Natural killer cell (primary cell): Measurements from ENCODE around the gene NRARP. TPM values are rescaled to one million over a fixed set of nuclear protein-coding genes. Genes with fewer than 3 reads are reported as not detected.

ENCODE experiments used
- ATAC-seq, 3 donors: fragments of 150-1000 bp in 2 of 3; fragments of 200-7000 bp in 1 of 3; cut with Tn5 transposase; 1 replicate in 1 of 3; 2 replicates in 2 of 3; pipeline ENCODE4 v1.10.0; 2021; ENCODE audit warnings: mild to moderate bottlenecking in 2 of 3, moderate library complexity in 2 of 3
- DNase-seq, 2 donors: peaks; one replicate each; pipeline versions ENCODE4 v3.0.0 to v3.0.0-alpha.2; 2013 to 2021; ENCODE audit warnings: mixed read lengths in 1 of 2
- H3K27ac ChIP-seq: one replicate; pipeline ENCODE4 v1.5.1; 2013; ENCODE audit warnings: mild to moderate bottlenecking, low read length
- H3K27me3 ChIP-seq: one replicate; pipeline ENCODE4 v1.6.1; 2013; ENCODE audit warnings: low read length; ENCODE audit not compliant: control insufficient read depth, insufficient read depth
- H3K36me3 ChIP-seq: one replicate; pipeline ENCODE4 v1.6.1; 2013; ENCODE audit warnings: low read length; ENCODE audit not compliant: control insufficient read depth, insufficient read depth
- H3K4me1 ChIP-seq: one replicate; pipeline ENCODE4 v1.6.1; 2013; ENCODE audit warnings: low read length; ENCODE audit not compliant: control insufficient read depth, insufficient read depth
- H3K4me3 ChIP-seq: one replicate; pipeline ENCODE4 v1.5.1; 2013; ENCODE audit warnings: low read length
- H3K9me3 ChIP-seq: one replicate; pipeline ENCODE4 v1.6.1; 2013; ENCODE audit warnings: low read length; ENCODE audit not compliant: control insufficient read depth, insufficient read depth
- H3K27ac Mint-ChIP-seq, 2 donors: one replicate each; pipeline ENCODE4 v1.8.0; 2022; ENCODE audit warnings: mild to moderate bottlenecking in 2 of 2, mixed read lengths in 2 of 2, moderate library complexity in 1 of 2
- H3K27me3 Mint-ChIP-seq, 2 donors: one replicate each; pipeline ENCODE4 v1.8.0; 2022; ENCODE audit warnings: low read depth in 2 of 2, mixed read lengths in 2 of 2
- H3K36me3 Mint-ChIP-seq: one replicate; pipeline ENCODE4 v1.8.0; 2022; ENCODE audit warnings: mixed read lengths
- H3K4me1 Mint-ChIP-seq, 2 donors: one replicate each; pipeline ENCODE4 v1.8.0; 2022; ENCODE audit warnings: mixed read lengths in 2 of 2
- H3K4me3 Mint-ChIP-seq: one replicate; pipeline ENCODE4 v1.8.0; 2022; ENCODE audit warnings: mild to moderate bottlenecking, moderate library complexity, mixed read lengths
- H3K9me3 Mint-ChIP-seq, 2 donors: one replicate each; pipeline ENCODE4 v1.8.0; 2022; ENCODE audit warnings: mixed read lengths in 2 of 2
- CTCF ChIP-seq: fragments of 200-600 bp; IDR thresholded peaks from one replicate; pipeline ENCODE4 v1.8.0; 2022; ENCODE audit warnings: antibody characterized with exemption
- WGBS: methylation state at CpG from one replicate; pipeline ENCODE4 v1.1.7; 2013; ENCODE audit warnings: missing lambda C conversion rate; ENCODE audit not compliant: insufficient coverage; 5-methylcytosine and 5-hydroxymethylcytosine counted together
- intact Hi-C: fragments of 100-400 bp; cut with micrococcal nuclease; formaldehyde crosslinking; loops from one replicate; pipeline ENCODE4 v1.14.2; 2022
- total RNA-seq, 4 donors: library from RNA; stranded (reverse); fragments of 120-200 nt in 1 of 4; gene quantifications; one replicate each; pipeline versions ENCODE4 v1.2.3 to v1.2.4, GENCODE V29; 2013 to 2022

NRARP gene
- total RNA-seq, 3 donors from 2014 or later (not counting 1 experiment from before 2014, with no cell fraction given): 0.88 to 2.3 (median 1.2) TPM

DNA sequence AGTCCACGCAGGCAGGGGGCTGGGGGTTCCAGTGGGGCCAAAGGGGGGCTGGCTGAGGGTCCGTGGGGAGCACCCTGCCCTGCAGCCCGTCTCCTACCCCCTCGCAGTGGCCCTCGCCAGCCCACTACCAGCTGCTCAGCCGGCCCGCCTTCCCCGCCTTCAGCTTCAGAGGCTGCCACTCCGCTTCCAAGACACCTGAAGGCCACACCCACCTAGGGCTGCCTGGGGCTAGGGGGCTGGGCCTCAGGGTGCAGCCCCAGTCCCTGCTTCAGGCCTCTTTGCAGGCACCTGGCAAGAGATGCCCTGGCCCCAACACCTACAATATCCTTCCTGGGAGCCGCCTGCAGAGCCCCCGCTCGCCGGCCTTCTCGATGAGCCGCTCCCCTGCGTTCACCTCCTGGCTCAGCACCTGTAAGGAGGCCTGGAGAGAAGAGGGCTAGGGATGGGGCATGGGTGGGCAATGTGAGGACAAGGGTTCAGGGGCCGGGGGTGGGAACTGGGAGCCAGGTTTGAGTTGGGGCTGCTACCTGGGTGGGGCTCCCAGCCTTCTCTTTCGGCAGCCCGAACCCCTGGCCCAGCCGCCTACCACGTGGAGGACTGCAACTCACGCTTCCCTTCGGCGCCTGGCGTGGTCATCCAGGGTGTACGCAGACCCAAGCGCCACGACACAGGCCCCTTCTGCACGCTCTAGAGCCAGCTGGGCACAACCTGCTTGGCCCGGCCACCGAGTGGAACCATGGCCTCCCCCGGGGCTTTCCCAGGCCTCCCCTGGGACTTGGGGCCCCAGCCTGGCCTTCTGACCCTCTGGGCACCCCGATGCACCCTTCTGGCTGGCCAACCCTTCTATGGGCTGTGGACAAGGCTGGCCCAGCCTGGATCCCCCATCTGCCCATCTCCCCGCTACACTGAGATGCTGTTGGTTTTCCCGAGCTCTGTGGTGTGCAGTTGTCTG, 49.2 kb downstream of the NRARP start:
- Histone ChIP-seq H3K4me3 (no peak overlapping the region), H3K27me3 (no peaks in the 10 kb centered on the region), H3K4me1 (peaks cover 25% of the 10 kb centered on the region), H3K36me3 (peaks cover 5% of the 10 kb centered on the region), H3K9me3 (no peaks in the 10 kb centered on the region), H3K27ac (no peak overlapping the region)
- Mint-ChIP-seq H3K4me3 (peak overlapping the region; percentile 45), H3K27ac (no peak overlapping the region), H3K27me3 (no peaks in the 10 kb centered on the region), H3K4me1 (peaks cover 0 to 6% of the 10 kb centered on the region in 2 donors), H3K9me3 (no peaks in the 10 kb centered on the region), H3K36me3 (no peaks in the 10 kb centered on the region)
- no peak for TF ChIP-seq CTCF
- 85% methylated on average over 34 of the region's 35 CpGs for WGBS
- intact Hi-C loops: no loop called here
- DNase-seq (no peak), ATAC-seq (no peak)

- peak overlapping the region; percentile 25 for H3K4me3 Mint-ChIP-seq
- Histone ChIP-seq H3K36me3 (peaks cover under 1% of the 10 kb centered on the region), H3K27ac (no peak overlapping the region), H3K4me1 (peaks cover 22% of the 10 kb centered on the region), H3K27me3 (no peaks in the 10 kb centered on the region), H3K9me3 (no peaks in the 10 kb centered on the region), H3K4me3 (no peak overlapping the region)
- H3K9me3 Mint-ChIP-seq: no peaks in the 10 kb centered on the region
- H3K27ac Mint-ChIP-seq: no peak overlapping the region
- H3K27me3 Mint-ChIP-seq: no peaks in the 10 kb centered on the region
- H3K36me3 Mint-ChIP-seq: no peaks in the 10 kb centered on the region
- no peak for TF ChIP-seq CTCF
- no peak for DNase-seq
- H3K4me1 Mint-ChIP-seq: peaks cover 0 to 6% of the 10 kb centered on the region in 2 donors
- 93% methylated on average over 22 of the region's 22 CpGs for WGBS
- ATAC-seq: no peak
- intact Hi-C loops: no loop called here
Observed at GRCh38 chr9:137251490-137252268, 50.4 kb downstream of the NRARP start.

DNA sequence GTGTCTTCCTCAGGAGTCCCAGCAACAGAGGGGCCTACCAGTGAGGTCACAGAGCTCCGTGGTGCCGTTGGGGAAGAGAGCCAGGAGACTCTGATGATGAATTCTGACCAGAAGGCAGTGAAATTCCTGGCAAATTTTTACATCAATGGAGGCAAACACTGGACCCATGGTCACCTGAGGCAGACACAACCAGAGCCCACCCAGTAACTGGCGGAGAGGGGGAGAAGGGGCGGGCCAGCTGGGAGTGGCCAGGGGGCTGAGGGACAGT, 50.9 kb downstream of the NRARP start, which contains the start of gene STPG3:
STPG3 (plus strand) TSS at position 93 of the 268 bp plus-strand sequence; CDS start at position 94, 1 bp downstream.
- Mint-ChIP-seq H3K4me3 (peak within 1 kb of the TSS; percentile 25), H3K27ac (no peak within 1 kb of the TSS), H3K9me3 (no peaks in the 10 kb centered on the region), H3K4me1 (peaks cover 0 to 6% of the 10 kb centered on the region in 2 donors), H3K27me3 (no peaks in the 10 kb centered on the region), H3K36me3 (no peaks in the 10 kb centered on the region)
- ATAC-seq (no peak), DNase-seq (no peak)
- Histone ChIP-seq H3K36me3 (no peaks in the 10 kb centered on the region), H3K4me3 (no peak within 1 kb of the TSS), H3K27ac (no peak within 1 kb of the TSS), H3K9me3 (no peaks in the 10 kb centered on the region), H3K4me1 (peaks cover 17% of the 10 kb centered on the region), H3K27me3 (no peaks in the 10 kb centered on the region)
- intact Hi-C loops: no loop called here
- WGBS: 95% methylated on average over 4 of the region's 4 CpGs
- no peak for TF ChIP-seq CTCF
